Esophagus muscularis mucosa (tissue), 4 donors: ENCODE measurements around the gene ZNF783. TPM values are rescaled to one million over a fixed set of nuclear protein-coding genes. Genes with fewer than 3 reads are reported as not detected.

Experiments used
- DNase-seq: peaks from one replicate; pipeline ENCODE4 v3.0.0-alpha.2; 2017; ENCODE audit errors: extremely low spot score
- H3K27ac ChIP-seq, 4 donors: fragments of 200-600 bp; sonication (generic); replicated peaks in 1 of 4; 1 replicate in 3 of 4; 2 replicates in 1 of 4; pipeline ENCODE4 v1.5.1; 2016 to 2019; ENCODE audit warnings: mild to moderate bottlenecking in 1 of 4
- H3K27me3 ChIP-seq, 4 donors: fragments of 200-600 bp; sonication (generic); one replicate each; pipeline versions ENCODE4 v1.5.1 to v1.6.0; 2016 to 2019
- H3K36me3 ChIP-seq, 4 donors: fragments of 200-600 bp; sonication (generic); one replicate each; pipeline ENCODE4 v1.5.1; 2016 to 2019
- H3K4me1 ChIP-seq, 4 donors: fragments of 200-600 bp; sonication (generic); one replicate each; pipeline ENCODE4 v1.5.1; 2016 to 2019
- H3K4me3 ChIP-seq, 4 donors: fragments of 200-600 bp; sonication (generic); 1 replicate in 2 of 4; 2 replicates in 2 of 4; pipeline ENCODE4 v1.5.1; 2016 to 2019; ENCODE audit warnings: mild to moderate bottlenecking in 4 of 4, moderate library complexity in 1 of 4
- H3K9me3 ChIP-seq, 4 donors: fragments of 200-600 bp; sonication (generic); 1 replicate in 3 of 4; 2 replicates in 1 of 4; pipeline ENCODE4 v1.5.1; 2016 to 2019
- CTCF ChIP-seq, 3 experiments: fragments of 200-600 bp in 2 of 3; fragments of 450-650 bp in 1 of 3; sonication (generic) in 2 of 3; IDR thresholded peaks; one replicate each; pipeline ENCODE4 v1.5.1; 2017 to 2019; ENCODE audit warnings: antibody characterized with exemption in 3 of 3, mild to moderate bottlenecking in 2 of 3, moderate library complexity in 1 of 3
- EP300 ChIP-seq: sonication (generic); formaldehyde crosslinking; IDR thresholded peaks from one replicate; pipeline ENCODE4 v1.6.1; 2017; ENCODE audit warnings: antibody characterized with exemption
- POLR2A ChIP-seq: fragments of 450-650 bp; IDR thresholded peaks from one replicate; pipeline ENCODE4 v1.6.1; 2017; ENCODE audit warnings: antibody characterized with exemption, moderate library complexity, mild to moderate bottlenecking, low read depth
- POLR2AphosphoS5 ChIP-seq, 2 donors: sonication (generic); formaldehyde crosslinking; IDR thresholded peaks; one replicate each; pipeline ENCODE4 v1.6.1; 2017; ENCODE audit warnings: antibody characterized with exemption in 2 of 2
- WGBS: methylation state at CpG from one replicate; pipeline ENCODE4 v1.1.5; 2018; 5-methylcytosine and 5-hydroxymethylcytosine counted together
- intact Hi-C: fragments of 100-400 bp; cut with DNase I; formaldehyde crosslinking; loops from one replicate; pipeline ENCODE4 v1.15.1; 2023
- total RNA-seq, 4 donors: library from RNA; depleted of rRNA; stranded (reverse); fragments of >200 nt; gene quantifications; one replicate each; pipeline versions ENCODE4 v1.1.0 to v1.2.1, GENCODE V29; 2016

Gene ZNF783
- total RNA-seq, 4 donors from 2014 or later, result 8.4 to 12.2 (median 11.9) TPM

DNA sequence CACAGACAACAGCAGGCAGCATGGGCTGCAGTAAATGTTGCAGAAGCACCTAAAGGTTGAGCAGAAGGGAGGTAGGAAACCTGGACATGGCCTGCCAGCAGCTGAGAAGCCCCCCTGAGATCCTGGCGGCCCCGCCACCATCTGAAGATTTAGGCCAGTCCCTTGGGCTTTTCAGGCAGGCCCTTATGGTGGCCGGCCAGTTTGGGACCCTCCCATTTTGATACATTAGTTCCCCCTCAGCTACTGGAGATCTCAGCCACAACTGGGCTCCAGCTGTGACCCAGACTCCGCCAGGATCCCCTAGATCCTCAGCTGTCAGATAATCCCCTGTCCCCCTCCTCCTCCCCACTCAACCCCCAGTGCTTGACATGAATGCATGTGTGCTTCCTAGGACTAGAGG, 34.4 kb downstream of the ZNF783 start:
- WGBS, result 90% methylated on average over 4 of the region's 4 CpGs
- H3K27ac ChIP-seq, result no peak overlapping the region
- intact Hi-C loops, result no loop called here

DNA sequence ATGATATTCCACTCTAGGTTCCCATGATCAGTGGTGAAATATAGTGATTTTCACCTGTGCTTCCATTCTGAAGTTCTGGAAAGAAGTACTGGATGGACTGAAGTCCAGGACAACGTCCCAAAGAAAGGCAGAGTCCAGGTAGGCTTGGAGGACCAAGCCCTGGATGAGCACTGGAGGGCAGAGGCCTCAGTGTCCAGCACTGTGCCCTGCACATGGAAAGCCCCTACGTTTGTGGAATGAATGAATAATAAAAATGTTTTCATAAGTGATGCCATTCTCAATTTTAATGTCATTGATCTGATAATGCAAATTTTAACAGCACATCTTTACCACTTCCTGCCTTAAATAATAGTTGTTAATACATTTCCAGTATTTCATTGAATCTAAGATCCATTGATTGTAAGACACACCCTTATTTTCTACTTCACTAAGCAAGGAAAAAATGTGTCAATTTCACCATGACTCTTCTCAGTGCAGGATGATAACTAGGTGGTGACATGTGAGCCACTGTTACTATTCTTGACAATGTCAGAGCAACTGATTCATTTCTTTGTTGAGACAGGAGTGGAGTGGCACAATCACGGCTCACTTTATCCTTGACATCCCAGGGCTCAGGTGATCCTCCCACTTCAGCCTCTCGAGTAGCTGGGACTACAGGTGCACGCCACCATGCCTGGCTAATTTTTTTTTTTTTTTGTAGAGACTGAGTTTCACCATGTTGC, 35.2 kb downstream of the ZNF783 start:
- Histone ChIP-seq H3K27ac (no peak overlapping the region), H3K36me3 (peaks cover 18 to 47% (median 30%) of the 10 kb centered on the region in 4 donors), H3K4me3 (no peak overlapping the region), H3K9me3 (no peaks in the 10 kb centered on the region), H3K4me1 (no peaks in the 10 kb centered on the region), H3K27me3 (no peaks in the 10 kb centered on the region)
- TF ChIP-seq EP300 (no peak), POLR2AphosphoS5 (IDR thresholded peaks at IDR 0.05) (no peak), POLR2A (no peak)
- DNase-seq, result no peak
- intact Hi-C loops, result no loop called here
- WGBS, result 88% methylated on average over 5 of the region's 5 CpGs

More for the DNA sequence above, 34.4 kb downstream of the ZNF783 start:
- TF ChIP-seq POLR2A (no peak), CTCF (IDR thresholded peaks at IDR 0.05) (no peak)
- H3K4me1 ChIP-seq, result no peaks in the 10 kb centered on the region
- DNase-seq, result no peak
- H3K9me3 ChIP-seq, result no peaks in the 10 kb centered on the region
- no peaks in the 10 kb centered on the region for H3K27me3 ChIP-seq
- H3K4me3 ChIP-seq, result no peak overlapping the region
- peaks cover 18 to 55% (median 31%) of the 10 kb centered on the region in 4 donors for H3K36me3 ChIP-seq

DNA sequence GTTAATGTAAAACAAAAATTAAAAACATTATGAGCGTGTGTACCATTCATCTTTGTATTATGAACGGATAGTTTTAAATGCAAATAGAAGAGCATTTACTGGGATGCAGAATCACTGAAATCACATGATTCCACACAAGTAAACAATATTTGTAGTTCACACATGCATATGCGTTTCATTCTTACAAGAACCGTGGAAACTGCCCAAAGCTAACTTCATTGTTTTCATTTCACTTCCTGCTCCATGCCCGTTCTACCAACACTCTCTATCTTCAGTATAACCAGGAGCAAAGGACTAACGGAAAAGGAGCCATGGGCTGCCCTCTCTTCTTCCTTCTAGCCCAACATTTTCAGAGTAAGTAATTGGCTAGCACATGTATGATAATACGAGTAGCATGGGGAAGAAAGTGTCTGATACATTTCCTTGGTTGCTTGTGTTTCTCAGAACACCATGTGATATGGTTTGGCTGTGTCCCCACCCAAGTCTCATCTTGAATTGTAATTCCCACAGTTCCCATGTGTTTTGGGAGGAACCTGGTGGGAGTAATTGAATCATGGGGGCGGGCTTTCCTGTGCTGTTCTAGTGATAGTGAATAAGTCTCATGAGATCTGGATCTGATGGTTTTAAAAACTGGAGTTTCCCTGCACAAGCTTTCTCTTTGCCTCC, 38.8 kb downstream of the ZNF783 start:
- intact Hi-C loops, result no loop called here

GRCh38 chr7:149302222-149302621, 40.2 kb downstream of the ZNF783 start:
- Histone ChIP-seq H3K27me3 (no peaks in the 10 kb centered on the region), H3K9me3 (no peaks in the 10 kb centered on the region), H3K4me3 (no peak overlapping the region), H3K27ac (no peak overlapping the region), H3K36me3 (no peaks in the 10 kb centered on the region), H3K4me1 (no peaks in the 10 kb centered on the region)
- no peak for DNase-seq
- intact Hi-C loops, result no loop called here
- 87% methylated on average over 12 of the region's 12 CpGs for WGBS
- TF ChIP-seq CTCF (IDR thresholded peaks at IDR 0.05) (no peak), POLR2AphosphoS5 (IDR thresholded peaks at IDR 0.05) (no peak), POLR2A (no peak), EP300 (no peak)

More for the DNA sequence above, 38.8 kb downstream of the ZNF783 start:
- Histone ChIP-seq H3K27ac (no peak overlapping the region), H3K36me3 (peaks cover 0 to 11% (median 5%) of the 10 kb centered on the region in 4 donors), H3K9me3 (no peaks in the 10 kb centered on the region), H3K4me3 (no peak overlapping the region), H3K27me3 (no peaks in the 10 kb centered on the region), H3K4me1 (no peaks in the 10 kb centered on the region)
- no peak for DNase-seq
- WGBS, result 70% methylated on average over 8 of the region's 8 CpGs
- TF ChIP-seq POLR2AphosphoS5 (IDR thresholded peaks at IDR 0.05) (no peak), POLR2A (no peak), CTCF (IDR thresholded peaks at IDR 0.05) (no peak), EP300 (no peak)

- WGBS, result 70% methylated on average over 2 of the region's 2 CpGs
- Histone ChIP-seq H3K36me3 (no peaks in the 10 kb centered on the region), H3K4me1 (no peaks in the 10 kb centered on the region), H3K4me3 (no peak overlapping the region), H3K9me3 (no peaks in the 10 kb centered on the region), H3K27me3 (no peaks in the 10 kb centered on the region), H3K27ac (no peak overlapping the region)
- no peak for TF ChIP-seq POLR2A
- TF ChIP-seq CTCF (IDR thresholded peaks at IDR 0.05), result no peak
- TF ChIP-seq POLR2AphosphoS5 (IDR thresholded peaks at IDR 0.05), result no peak
- no peak for TF ChIP-seq EP300
- DNase-seq, result no peak
- intact Hi-C loops, result no loop called here
Observed at GRCh38 chr7:149302865-149303264, 40.9 kb downstream of the ZNF783 start.
